WI38 (cell line): ENCODE data around the gene SEM1.

ENCODE experiments used
- H3K4me3 ChIP-seq: 2 replicates; pipeline ENCODE4 v1.5.1; 2011; ENCODE audit warnings: low read depth, mild to moderate bottlenecking, control low read depth, low read length
- CTCF ChIP-seq: IDR thresholded peaks from 2 replicates; pipeline ENCODE4 v1.5.1; 2012; ENCODE audit warnings: low read depth, mild to moderate bottlenecking, control low read depth, low read length

SEM1 gene

DNA sequence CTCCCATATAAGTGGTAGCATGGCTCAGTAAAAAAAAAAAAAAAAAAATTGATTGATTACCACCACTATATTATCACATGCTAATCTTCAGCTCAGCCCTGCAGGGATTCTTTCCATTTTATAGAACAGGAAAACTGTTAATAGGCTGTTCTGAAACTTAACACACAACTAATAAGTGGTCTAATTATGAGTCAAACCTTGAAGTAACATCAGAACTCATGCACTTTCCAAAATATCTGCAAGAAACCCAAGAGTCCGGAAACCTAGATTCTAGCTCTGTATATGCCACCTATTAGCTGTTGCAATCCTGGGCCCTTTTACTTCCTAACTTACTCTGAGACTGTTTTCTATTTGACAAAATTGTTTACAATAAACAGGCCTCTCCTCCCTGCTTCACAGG, 23.9 kb downstream of the SEM1 start:
- no peak overlapping the region for H3K4me3 ChIP-seq
- TF ChIP-seq CTCF, result no peak

- TF ChIP-seq CTCF, result no peak
- H3K4me3 ChIP-seq, result no peak overlapping the region
Observed at GRCh38 chr7:96685353-96685752, 24.3 kb downstream of the SEM1 start.

DNA sequence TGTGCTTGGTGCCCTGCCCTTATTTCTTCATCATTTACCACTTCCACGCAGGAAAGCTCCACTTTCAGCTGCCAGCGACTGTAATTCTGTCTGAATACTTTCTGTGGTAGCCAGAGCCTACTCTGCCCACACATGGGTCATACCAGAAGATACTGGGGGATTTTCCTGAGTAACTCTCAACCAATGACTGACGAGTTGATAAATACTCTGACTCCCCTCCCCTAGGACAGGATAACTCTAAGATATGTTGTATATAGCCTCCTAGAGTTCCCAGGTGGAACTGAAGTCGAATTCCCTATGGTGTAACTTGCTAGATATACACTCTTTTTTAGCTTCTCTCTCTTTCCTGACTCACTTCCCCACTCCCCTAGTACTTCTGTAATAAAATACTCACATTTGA, 29.8 kb downstream of the SEM1 start:
- no peak overlapping the region for H3K4me3 ChIP-seq
- no peak for TF ChIP-seq CTCF

DNA sequence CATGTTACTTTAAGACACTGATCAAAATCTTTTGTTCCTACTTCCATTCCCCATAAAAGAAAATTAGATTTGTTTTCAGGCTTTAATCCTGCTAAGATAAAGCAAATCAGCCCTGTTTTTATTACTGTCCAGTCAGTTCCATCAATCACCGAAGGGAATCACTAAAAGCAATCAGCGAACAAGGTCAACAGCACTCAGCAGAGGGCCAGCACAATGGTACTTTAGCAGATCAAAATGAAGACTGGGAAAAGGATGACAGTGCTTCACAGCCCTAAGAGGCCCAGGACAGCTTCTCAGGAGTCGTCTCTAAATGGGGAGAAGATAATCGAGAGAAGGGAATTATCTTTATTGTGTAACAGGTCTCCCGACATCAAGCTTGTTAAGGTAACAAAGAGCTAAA, 32.7 kb downstream of the SEM1 start:
- no peak for TF ChIP-seq CTCF
- H3K4me3 ChIP-seq, result no peak overlapping the region

DNA sequence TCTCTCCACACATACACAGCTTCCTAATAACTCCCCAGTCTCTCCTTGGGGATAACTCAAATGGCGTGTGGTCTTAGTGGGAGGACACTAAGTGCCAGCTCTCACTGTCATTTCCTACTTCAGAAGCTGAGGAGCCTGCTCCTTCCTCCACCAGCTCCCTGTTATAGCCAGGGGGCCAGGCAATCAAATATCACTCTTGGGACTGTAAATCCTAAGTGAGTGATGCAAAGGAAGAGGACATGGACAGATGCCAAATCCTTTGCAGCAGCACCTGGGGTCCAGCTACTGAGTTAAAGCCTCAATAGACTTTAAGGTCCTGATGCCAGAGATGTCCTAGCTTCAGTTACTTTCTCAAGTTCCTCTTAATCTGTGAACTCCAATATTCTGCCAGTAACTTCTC, 34.1 kb downstream of the SEM1 start:
- no peak overlapping the region for H3K4me3 ChIP-seq
- no peak for TF ChIP-seq CTCF

DNA sequence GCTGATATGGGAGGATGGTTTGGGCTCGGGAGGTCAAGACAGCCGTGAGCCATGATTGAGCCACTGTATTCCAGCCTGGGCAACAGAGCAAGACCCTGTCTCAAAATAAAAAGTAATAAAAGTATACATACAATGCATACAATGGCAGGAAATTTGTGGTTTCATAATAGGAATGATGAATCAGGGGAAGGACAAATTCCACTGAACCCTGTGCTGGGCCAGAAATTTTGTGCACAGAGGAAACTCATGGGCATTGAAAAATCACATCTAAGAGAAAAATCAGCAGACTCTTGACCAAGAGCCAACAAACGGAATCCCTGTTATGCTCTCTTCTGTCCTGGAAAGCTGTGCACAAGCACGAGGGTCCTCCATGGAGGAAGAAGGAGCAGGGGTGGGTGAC, 35.1 kb downstream of the SEM1 start:
- TF ChIP-seq CTCF, result no peak
- no peak overlapping the region for H3K4me3 ChIP-seq

GRCh38 chr7:96671854-96672253, 37.8 kb downstream of the SEM1 start:
- H3K4me3 ChIP-seq, result no peak overlapping the region
- no peak for TF ChIP-seq CTCF
